WTC11 (cell line): Measurements from ENCODE around the gene TYRP1.

Experiments
- CTCF ChIP-seq: fragments of 200-600 bp; IDR thresholded peaks from 2 replicates; pipeline ENCODE4 v1.8.0; 2022; ENCODE audit warnings: antibody characterized with exemption
- HMGXB4 ChIP-seq: sonication (generic); formaldehyde crosslinking; IDR thresholded peaks from 2 replicates; pipeline ENCODE4 v1.8.1; 2023; ENCODE audit warnings: mild to moderate bottlenecking, moderate library complexity, missing genetic modification reagents
- MAX ChIP-seq: sonication (generic); formaldehyde crosslinking; IDR thresholded peaks from 2 replicates; pipeline ENCODE4 v1.8.0; 2022; ENCODE audit warnings: mild to moderate bottlenecking, missing genetic modification reagents
- NR2C2 ChIP-seq: sonication (generic); formaldehyde crosslinking; IDR thresholded peaks from 2 replicates; pipeline ENCODE4 v1.8.0; 2022; ENCODE audit warnings: mild to moderate bottlenecking, missing genetic modification reagents
- ZNF121 ChIP-seq: sonication (generic); formaldehyde crosslinking; IDR thresholded peaks from 2 replicates; pipeline ENCODE4 v1.8.0; 2023; ENCODE audit warnings: missing genetic modification reagents

- TF ChIP-seq MAX (CRISPR knock-in tag) (no peak), NR2C2 (CRISPR knock-in tag) (no peak), HMGXB4 (CRISPR knock-in tag) (no peak), CTCF (no peak), ZNF121 (CRISPR knock-in tag) (no peak)
These were observed 39.8 kb downstream of the TYRP1 start for GRCh38 chr9:12732971-12733370.
